Measurements from ENCODE around the gene SAMD4A.
A peak's percentile ranks its signal among the peaks of the same experiment; 100 is the strongest.

Gene SAMD4A

GRCh38 chr14:54565785-54566409, 1.0 kb upstream of the SAMD4A start:
- DNase-seq (ENCODE audit: low read depth in 2 of 2), result peak; percentile 59 to 65

- DNase-seq (ENCODE audit: low read depth in 2 of 2), result no peak
These were observed 303 bp downstream of the SAMD4A start for GRCh38 chr14:54567224-54567638.

- DNase-seq (ENCODE audit: low read depth in 2 of 2), result peak in 1 of 2 donors; percentile 23
These were observed 972 bp downstream of the SAMD4A start for GRCh38 chr14:54567639-54568561.

GRCh38 chr14:54568821-54569595, 2.1 kb downstream of the SAMD4A start:
- DNase-seq (ENCODE audit: low read depth in 2 of 2), result no peak

GRCh38 chr14:54570047-54570446, 3.1 kb downstream of the SAMD4A start:
- no peak for DNase-seq (ENCODE audit: low read depth in 2 of 2)

GRCh38 chr14:54570631-54571415, 3.9 kb downstream of the SAMD4A start:
- no peak for DNase-seq (ENCODE audit: low read depth in 2 of 2)

GRCh38 chr14:54572316-54572715, 5.4 kb downstream of the SAMD4A start:
- no peak for DNase-seq (ENCODE audit: low read depth in 2 of 2)

GRCh38 chr14:54574528-54574927, 7.6 kb downstream of the SAMD4A start:
- DNase-seq (ENCODE audit: low read depth in 2 of 2), result no peak

- no peak for DNase-seq (ENCODE audit: low read depth in 2 of 2)
These were observed 10.6 kb downstream of the SAMD4A start for GRCh38 chr14:54577494-54577893.

GRCh38 chr14:54577977-54578376, 11.0 kb downstream of the SAMD4A start:
- DNase-seq (ENCODE audit: low read depth in 2 of 2), result no peak

- DNase-seq (ENCODE audit: low read depth in 2 of 2), result no peak
These were observed 12.7 kb downstream of the SAMD4A start for GRCh38 chr14:54579621-54580020.

- DNase-seq (ENCODE audit: low read depth in 2 of 2), result no peak
These were observed 14.0 kb downstream of the SAMD4A start for GRCh38 chr14:54580933-54581332.

GRCh38 chr14:54582334-54582733, 15.4 kb downstream of the SAMD4A start:
- no peak for DNase-seq (ENCODE audit: low read depth in 2 of 2)

- DNase-seq (ENCODE audit: low read depth in 2 of 2), result no peak
These were observed 17.2 kb downstream of the SAMD4A start for GRCh38 chr14:54584097-54584496.

GRCh38 chr14:54585214-54585613, 18.3 kb downstream of the SAMD4A start:
- no peak for DNase-seq (ENCODE audit: low read depth in 2 of 2)

- no peak for DNase-seq (ENCODE audit: low read depth in 2 of 2)
These were observed 22.1 kb downstream of the SAMD4A start for GRCh38 chr14:54589076-54589475.

GRCh38 chr14:54589843-54590242, 22.9 kb downstream of the SAMD4A start:
- DNase-seq (ENCODE audit: low read depth in 2 of 2), result no peak

- DNase-seq (ENCODE audit: low read depth in 2 of 2), result no peak
These were observed 23.6 kb downstream of the SAMD4A start for GRCh38 chr14:54590481-54590880.

GRCh38 chr14:54591461-54591860, 24.5 kb downstream of the SAMD4A start:
- no peak for DNase-seq (ENCODE audit: low read depth in 2 of 2)

GRCh38 chr14:54591866-54592265, 24.9 kb downstream of the SAMD4A start:
- no peak for DNase-seq (ENCODE audit: low read depth in 2 of 2)

- DNase-seq (ENCODE audit: low read depth in 2 of 2), result no peak
These were observed 26.9 kb downstream of the SAMD4A start for GRCh38 chr14:54593860-54594259.

- DNase-seq (ENCODE audit: low read depth in 2 of 2), result no peak
These were observed 27.6 kb downstream of the SAMD4A start for GRCh38 chr14:54594537-54594936.
